B cell (primary cell): ENCODE data around the gene LAMB1.
"Not testable (repeated sequence)": the region's sequence is repeated elsewhere in the genome, so short reads cannot be mapped to it uniquely, and the experiment has no call there.

ENCODE experiments used
- EZH2 ChIP-seq: IDR thresholded peaks from 2 replicates; pipeline ENCODE4 v1.6.1; 2012; ENCODE audit warnings: borderline replicate concordance, low read depth, mild to moderate bottlenecking, moderate library complexity, low read length; ENCODE audit not compliant: insufficient read depth, poor library complexity, severe bottlenecking
- TF ChIP-seq, protein P1 (sequence below): fragments of 200-600 bp; IDR thresholded peaks from one replicate; pipeline ENCODE4 v1.8.0; 2022; ENCODE audit warnings: antibody characterized with exemption, mild to moderate bottlenecking

DNA sequence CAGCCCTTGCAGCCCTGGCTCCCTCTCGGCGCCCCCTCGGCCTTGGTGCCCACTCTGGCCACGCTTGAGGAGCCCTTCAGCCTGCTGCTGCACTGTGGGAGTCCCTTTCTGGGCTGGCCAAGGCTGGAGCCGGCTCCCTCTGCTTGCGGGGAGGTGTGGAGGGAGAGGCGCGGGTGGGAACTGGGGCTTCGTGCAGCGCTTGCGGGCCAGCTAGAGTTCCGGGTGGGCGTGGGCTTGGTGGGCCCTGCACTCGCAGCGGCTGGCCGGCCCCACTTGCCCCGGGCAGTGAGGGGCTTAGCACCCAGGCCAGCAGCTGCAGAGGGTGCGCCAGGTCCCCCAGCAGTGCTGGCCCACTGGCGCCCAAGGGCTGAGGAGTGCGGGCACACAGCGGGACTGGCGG is 115.1 kb downstream of the LAMB1 start:
- TF ChIP-seq, protein P1, sequence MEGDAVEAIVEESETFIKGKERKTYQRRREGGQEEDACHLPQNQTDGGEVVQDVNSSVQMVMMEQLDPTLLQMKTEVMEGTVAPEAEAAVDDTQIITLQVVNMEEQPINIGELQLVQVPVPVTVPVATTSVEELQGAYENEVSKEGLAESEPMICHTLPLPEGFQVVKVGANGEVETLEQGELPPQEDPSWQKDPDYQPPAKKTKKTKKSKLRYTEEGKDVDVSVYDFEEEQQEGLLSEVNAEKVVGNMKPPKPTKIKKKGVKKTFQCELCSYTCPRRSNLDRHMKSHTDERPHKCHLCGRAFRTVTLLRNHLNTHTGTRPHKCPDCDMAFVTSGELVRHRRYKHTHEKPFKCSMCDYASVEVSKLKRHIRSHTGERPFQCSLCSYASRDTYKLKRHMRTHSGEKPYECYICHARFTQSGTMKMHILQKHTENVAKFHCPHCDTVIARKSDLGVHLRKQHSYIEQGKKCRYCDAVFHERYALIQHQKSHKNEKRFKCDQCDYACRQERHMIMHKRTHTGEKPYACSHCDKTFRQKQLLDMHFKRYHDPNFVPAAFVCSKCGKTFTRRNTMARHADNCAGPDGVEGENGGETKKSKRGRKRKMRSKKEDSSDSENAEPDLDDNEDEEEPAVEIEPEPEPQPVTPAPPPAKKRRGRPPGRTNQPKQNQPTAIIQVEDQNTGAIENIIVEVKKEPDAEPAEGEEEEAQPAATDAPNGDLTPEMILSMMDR: not testable (repeated sequence)
- TF ChIP-seq EZH2: not testable (repeated sequence)
